Transverse colon (tissue), 4 donors: ENCODE measurements around the gene SNRPB2. TPM values are rescaled to one million over a fixed set of nuclear protein-coding genes. Genes with fewer than 3 reads are reported as not detected.

ENCODE experiments used
- DNase-seq: peaks from one replicate; pipeline ENCODE4 v3.0.0-alpha.2; 2019
- H3K27ac ChIP-seq, 4 donors: fragments of 200-600 bp; sonication (generic); 2 replicates each; pipeline ENCODE4 v1.5.1; 2016 to 2018; ENCODE audit warnings: inconsistent platforms in 4 of 4
- H3K27me3 ChIP-seq: fragments of 200-600 bp; sonication (generic); 2 replicates; pipeline ENCODE4 v1.5.1; 2017; ENCODE audit warnings: inconsistent platforms
- H3K36me3 ChIP-seq, 4 donors: fragments of 200-600 bp; sonication (generic); 2 replicates each; pipeline ENCODE4 v1.5.1; 2017 to 2019; ENCODE audit warnings: inconsistent platforms in 4 of 4
- H3K4me1 ChIP-seq, 4 donors: fragments of 200-600 bp; sonication (generic); 2 replicates each; pipeline ENCODE4 v1.5.1; 2017 to 2020; ENCODE audit warnings: inconsistent platforms in 4 of 4
- H3K4me3 ChIP-seq, 4 donors: fragments of 200-600 bp; sonication (generic); 1 replicate in 1 of 4; 2 replicates in 3 of 4; pipeline versions ENCODE4 v1.5.1 to v1.6.1; 2017 to 2019; ENCODE audit warnings: inconsistent platforms in 4 of 4
- H3K9me3 ChIP-seq, 2 donors: fragments of 200-600 bp; sonication (generic); 2 replicates each; pipeline ENCODE4 v1.5.1; 2017 to 2019; ENCODE audit warnings: inconsistent platforms in 2 of 2
- CTCF ChIP-seq, 5 experiments: fragments of 200-600 bp in 3 of 5; fragments of 450-650 bp in 2 of 5; sonication (generic) in 3 of 5; IDR thresholded peaks; 1 replicate in 2 of 5; 2 replicates in 3 of 5; pipeline ENCODE4 v1.5.1; 2016 to 2017; ENCODE audit warnings: antibody characterized with exemption in 5 of 5, inconsistent platforms in 3 of 5, mild to moderate bottlenecking in 2 of 5, moderate library complexity in 1 of 5
- EP300 ChIP-seq: sonication (generic); formaldehyde crosslinking; IDR thresholded peaks from one replicate; pipeline ENCODE4 v1.6.1; 2017; ENCODE audit warnings: antibody characterized with exemption, low read depth
- POLR2A ChIP-seq: fragments of 450-650 bp; IDR thresholded peaks from one replicate; pipeline ENCODE4 v1.6.1; 2016; ENCODE audit warnings: antibody characterized with exemption, mild to moderate bottlenecking, moderate library complexity
- POLR2AphosphoS5 ChIP-seq, 3 donors: sonication (generic); formaldehyde crosslinking; IDR thresholded peaks; one replicate each; pipeline ENCODE4 v1.6.1; 2016; ENCODE audit warnings: antibody characterized with exemption in 3 of 3
- WGBS, 2 donors: methylation state at CpG; one replicate each; pipeline ENCODE4 v1.1.5; 2018; ENCODE audit warnings: low coverage in 1 of 2; 5-methylcytosine and 5-hydroxymethylcytosine counted together
- in situ Hi-C, 4 donors: fragments of 200-750 bp; cut with MboI; loops; one replicate each; pipeline versions ENCODE4 v1.15.0 to v1.15.1; 2017; ENCODE audit warnings: low sequenced_read_pairs in 3 of 4, low pct_ligation_motif_present in 1 of 4, low pct_unique_long_range_greater_than_20kb in 1 of 4
- intact Hi-C: fragments of 100-400 bp; cut with DNase I; formaldehyde crosslinking; loops from one replicate; pipeline ENCODE4 v1.15.1; 2023; ENCODE audit warnings: low total_unique reads
- total RNA-seq, 4 donors: library from RNA; depleted of rRNA; stranded (reverse); fragments of >200 nt; gene quantifications; one replicate each; pipeline ENCODE4 v1.1.0, GENCODE V29; 2016

The SNRPB2 gene
- total RNA-seq, 4 donors from 2014 or later = 20.3 to 52.1 (median 30.9) TPM

- Histone ChIP-seq H3K36me3 (peaks cover 0 to 12% (median 6%) of the 10 kb centered on the region in 4 donors), H3K27ac (no peak overlapping the region), H3K27me3 (no peaks in the 10 kb centered on the region), H3K4me3 (no peak overlapping the region), H3K4me1 (no peaks in the 10 kb centered on the region), H3K9me3 (no peaks in the 10 kb centered on the region)
- intact Hi-C loops (no loop called here), in situ Hi-C loops (loop anchor here in 1 of 4 donors (25.0 kb wide), 1 partner anchor 233 kb away; no protein-coding TSS in a partner anchor)
- DNase-seq = no peak
- WGBS, 2 donors = 64 to 86% methylated on average over 4 to 5 of the region's 5 CpGs
- no peak for TF ChIP-seq POLR2AphosphoS5 (IDR thresholded peaks at IDR 0.05)
These were observed 15.4 kb downstream of the SNRPB2 start for GRCh38 chr20:16745204-16745603.

GRCh38 chr20:16747291-16747811 is 17.5 kb downstream of the SNRPB2 start:
- H3K9me3 ChIP-seq = no peaks in the 10 kb centered on the region
- intact Hi-C loops (no loop called here), in situ Hi-C loops (loop anchor here in 1 of 4 donors (25.0 kb wide), 1 partner anchor 235 kb away; no protein-coding TSS in a partner anchor)
- H3K27me3 ChIP-seq = no peaks in the 10 kb centered on the region
- 43 to 100% methylated on average over 1 to 3 of the region's 3 CpGs for WGBS, 2 donors
- no peak for DNase-seq
- no peak overlapping the region for H3K4me3 ChIP-seq
- TF ChIP-seq EP300 (no peak), CTCF (IDR thresholded peaks at IDR 0.05) (peak in 2 of 5 experiments; percentile 14 to 20), POLR2AphosphoS5 (IDR thresholded peaks at IDR 0.05) (no peak), POLR2A (no peak)
- H3K27ac ChIP-seq = no peak overlapping the region
- no peaks in the 10 kb centered on the region for H3K4me1 ChIP-seq
- no peaks in the 10 kb centered on the region for H3K36me3 ChIP-seq

GRCh38 chr20:16748308-16748900 is 18.6 kb downstream of the SNRPB2 start, which contains the start of gene OTOR:
Gene OTOR, plus strand, starts transcription at chr20:16748358. Its CDS starts 44 bp downstream, at chr20:16748402.
- Histone ChIP-seq H3K27ac (no peak within 1 kb of the TSS), H3K4me3 (no peak within 1 kb of the TSS), H3K4me1 (no peaks in the 10 kb centered on the region), H3K36me3 (no peaks in the 10 kb centered on the region), H3K9me3 (no peaks in the 10 kb centered on the region), H3K27me3 (no peaks in the 10 kb centered on the region)
- DNase-seq = no peak
- TF ChIP-seq EP300 = no peak
- no peak for TF ChIP-seq POLR2AphosphoS5 (IDR thresholded peaks at IDR 0.05)
- no peak for TF ChIP-seq CTCF (IDR thresholded peaks at IDR 0.05)
- TF ChIP-seq POLR2A = no peak
- intact Hi-C loops (no loop called here), in situ Hi-C loops (loop anchor here in 1 of 4 donors (25.0 kb wide), 1 partner anchor 236 kb away; no protein-coding TSS in a partner anchor)
- WGBS, 2 donors = 69 to 77% methylated on average over 5 of the region's 5 CpGs

- no peak overlapping the region for H3K4me3 ChIP-seq
- no peaks in the 10 kb centered on the region for H3K36me3 ChIP-seq
- no peak overlapping the region for H3K27ac ChIP-seq
- no peak for TF ChIP-seq POLR2A
- no peak for TF ChIP-seq CTCF (IDR thresholded peaks at IDR 0.05)
- no peak for TF ChIP-seq EP300
- no peak for TF ChIP-seq POLR2AphosphoS5 (IDR thresholded peaks at IDR 0.05)
- no peaks in the 10 kb centered on the region for H3K9me3 ChIP-seq
- no peaks in the 10 kb centered on the region for H3K4me1 ChIP-seq
- 65% methylated on average over 8 to 11 of the region's 11 CpGs for WGBS, 2 donors
- intact Hi-C loops (no loop called here), in situ Hi-C loops (loop anchor here in 1 of 4 donors (25.0 kb wide), 1 partner anchor 237 kb away; no protein-coding TSS in a partner anchor)
- no peaks in the 10 kb centered on the region for H3K27me3 ChIP-seq
- DNase-seq = no peak
These were observed 19.7 kb downstream of the SNRPB2 start for GRCh38 chr20:16749573-16749972.
